CD8-positive, alpha-beta memory T cell (primary cell): Measurements from ENCODE around the gene ZNF575. TPM values are rescaled to one million over a fixed set of nuclear protein-coding genes. Genes with fewer than 3 reads are reported as not detected.
A peak's percentile ranks its signal among the peaks of the same experiment; 100 is the strongest.
"Not testable (repeated sequence)": the region's sequence is repeated elsewhere in the genome, so short reads cannot be mapped to it uniquely, and the experiment has no call there.

Source experiments
- CTCF ChIA-PET: fragments of 350-600 bp; sonication (Branson Sonifier 250); formaldehyde crosslinking; loops from one replicate; lab custom pipeline; 2021; ENCODE audit warnings: antibody characterized with exemption; lab: Charles Lee
- POLR2A ChIA-PET: fragments of 350-600 bp; sonication (Branson Sonifier 250); formaldehyde crosslinking; loops from one replicate; lab custom pipeline; 2021; ENCODE audit warnings: antibody characterized with exemption; lab: Charles Lee
- DNase-seq, 5 donors: peaks; one replicate each; pipeline versions ENCODE4 v3.0.0 to v3.0.0-alpha.2; 2020 to 2022; ENCODE audit warnings: mixed read lengths in 1 of 5
- H3K27ac ChIP-seq: one replicate; pipeline ENCODE4 v1.7.0; 2013; ENCODE audit warnings: low read depth, mild to moderate bottlenecking, low read length, moderate library complexity
- H3K27me3 ChIP-seq: 2 replicates; pipeline ENCODE4 v1.7.0; 2013; ENCODE audit warnings: low read length, mild to moderate bottlenecking; ENCODE audit not compliant: insufficient read depth, poor library complexity, severe bottlenecking
- H3K36me3 ChIP-seq: 2 replicates; pipeline ENCODE4 v1.7.0; 2013; ENCODE audit warnings: mild to moderate bottlenecking, low read length, moderate library complexity; ENCODE audit not compliant: insufficient read depth
- H3K4me1 ChIP-seq: 2 replicates; pipeline ENCODE4 v1.7.0; 2013; ENCODE audit warnings: mild to moderate bottlenecking, low read length, moderate library complexity; ENCODE audit not compliant: insufficient read depth
- H3K4me3 ChIP-seq: 2 replicates; pipeline ENCODE4 v1.7.0; 2013; ENCODE audit warnings: mild to moderate bottlenecking, low read length
- H3K9me3 ChIP-seq: 2 replicates; pipeline ENCODE4 v1.7.0; 2013; ENCODE audit warnings: mild to moderate bottlenecking, low read length
- H3K27ac Mint-ChIP-seq, 8 donors: one replicate each; pipeline ENCODE4 v1.8.0; 2020 to 2021; ENCODE audit warnings: mixed read lengths in 8 of 8, mild to moderate bottlenecking in 6 of 8, inconsistent platforms in 3 of 8, moderate library complexity in 3 of 8
- H3K27me3 Mint-ChIP-seq, 2 donors: one replicate each; pipeline ENCODE4 v1.8.0; 2020 to 2021; ENCODE audit warnings: mixed read lengths in 2 of 2, mild to moderate bottlenecking in 1 of 2, moderate library complexity in 1 of 2
- H3K36me3 Mint-ChIP-seq, 3 donors: one replicate each; pipeline ENCODE4 v1.8.0; 2020 to 2021; ENCODE audit warnings: mixed read lengths in 3 of 3, inconsistent platforms in 1 of 3, mild to moderate bottlenecking in 1 of 3
- H3K4me1 Mint-ChIP-seq, 3 donors: one replicate each; pipeline ENCODE4 v1.8.0; 2020 to 2021; ENCODE audit warnings: mixed read lengths in 3 of 3, inconsistent platforms in 1 of 3, mild to moderate bottlenecking in 1 of 3
- H3K4me3 Mint-ChIP-seq, 7 donors: one replicate each; pipeline ENCODE4 v1.8.0; 2020 to 2021; ENCODE audit warnings: mixed read lengths in 7 of 7, mild to moderate bottlenecking in 6 of 7, moderate library complexity in 4 of 7, inconsistent platforms in 2 of 7
- H3K9me3 Mint-ChIP-seq, 5 donors: one replicate each; pipeline ENCODE4 v1.8.0; 2020 to 2022; ENCODE audit warnings: mixed read lengths in 5 of 5, mild to moderate bottlenecking in 3 of 5, moderate library complexity in 2 of 5, inconsistent platforms in 1 of 5
- polyA plus RNA-seq: library from polyadenylated mRNA; unstranded; fragments of 300-500 nt; fragmentation: Illumina TruSeq; gene quantifications from one replicate; pipeline ENCODE4 v1.2.3, GENCODE V29; 2021
- total RNA-seq, 2 experiments: library from RNA; stranded (reverse); gene quantifications; one replicate each; pipeline ENCODE4 v1.2.3, GENCODE V29; 2021

ZNF575 gene
- total and polyA plus RNA-seq, 3 experiments from 2014 or later: 2.1 to 2.6 (median 2.3) TPM

DNA sequence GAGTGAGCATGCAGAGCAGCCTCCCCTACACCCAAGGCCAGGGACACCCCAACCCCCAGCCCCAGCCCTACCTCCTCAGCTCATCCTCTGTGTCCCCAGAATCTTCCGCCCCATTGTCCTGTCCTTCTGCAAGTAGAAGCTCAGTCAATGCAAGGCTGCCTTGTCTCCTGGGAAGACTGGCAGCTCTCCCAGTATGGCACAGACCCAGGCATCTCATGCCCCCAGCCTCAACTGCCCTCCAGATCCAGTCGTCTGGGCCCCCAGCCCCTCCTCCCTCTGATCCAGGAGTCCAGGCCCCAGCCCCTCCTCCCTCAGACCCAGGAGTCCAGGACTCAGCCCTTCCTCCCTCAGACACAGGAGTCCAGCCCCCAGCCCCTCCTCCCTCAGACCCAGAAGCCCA is 13.0 kb downstream of the ZNF575 start:
- no peaks in the 10 kb centered on the region for H3K27me3 Mint-ChIP-seq
- POLR2A ChIA-PET: no interaction called here
- no peak for DNase-seq

GRCh38 chr19:43546581-43546980 is 13.6 kb downstream of the ZNF575 start:
- POLR2A ChIA-PET: no interaction called here
- no peak overlapping the region for H3K27ac Mint-ChIP-seq
- H3K9me3 Mint-ChIP-seq: no peaks in the 10 kb centered on the region
- Histone ChIP-seq H3K4me3 (no peak overlapping the region), H3K27ac (no peak overlapping the region), H3K4me1 (no peaks in the 10 kb centered on the region), H3K36me3 (peaks cover 32% of the 10 kb centered on the region), H3K9me3 (no peaks in the 10 kb centered on the region), H3K27me3 (no peaks in the 10 kb centered on the region)
- no peaks in the 10 kb centered on the region for H3K4me1 Mint-ChIP-seq
- DNase-seq: no peak
- H3K27me3 Mint-ChIP-seq: no peaks in the 10 kb centered on the region
- H3K36me3 Mint-ChIP-seq: peaks cover 0 to 69% (median 8%) of the 10 kb centered on the region in 3 donors
- CTCF ChIA-PET: interaction anchor here (2.2 kb wide), 1 partner anchor 8 kb away, joined by 9 read pairs; no protein-coding TSS in a partner anchor
- H3K4me3 Mint-ChIP-seq: no peak overlapping the region

More for the DNA sequence above, 13.0 kb downstream of the ZNF575 start:
- CTCF ChIA-PET: interaction anchor here (2.2 kb wide), 1 partner anchor 9 kb away, joined by 9 read pairs; no protein-coding TSS in a partner anchor
- Mint-ChIP-seq H3K4me3 (no peak overlapping the region), H3K27ac (peak overlapping the region in 1 of 8 donors; percentile 71), H3K36me3 (peaks cover 0 to 68% (median 7%) of the 10 kb centered on the region in 3 donors), H3K9me3 (no peaks in the 10 kb centered on the region), H3K4me1 (no peaks in the 10 kb centered on the region)
- H3K4me3 ChIP-seq: no peak overlapping the region
- no peaks in the 10 kb centered on the region for H3K27me3 ChIP-seq
- no peaks in the 10 kb centered on the region for H3K4me1 ChIP-seq
- H3K27ac ChIP-seq: no peak overlapping the region
- no peaks in the 10 kb centered on the region for H3K9me3 ChIP-seq
- H3K36me3 ChIP-seq: peaks cover 26% of the 10 kb centered on the region

DNA sequence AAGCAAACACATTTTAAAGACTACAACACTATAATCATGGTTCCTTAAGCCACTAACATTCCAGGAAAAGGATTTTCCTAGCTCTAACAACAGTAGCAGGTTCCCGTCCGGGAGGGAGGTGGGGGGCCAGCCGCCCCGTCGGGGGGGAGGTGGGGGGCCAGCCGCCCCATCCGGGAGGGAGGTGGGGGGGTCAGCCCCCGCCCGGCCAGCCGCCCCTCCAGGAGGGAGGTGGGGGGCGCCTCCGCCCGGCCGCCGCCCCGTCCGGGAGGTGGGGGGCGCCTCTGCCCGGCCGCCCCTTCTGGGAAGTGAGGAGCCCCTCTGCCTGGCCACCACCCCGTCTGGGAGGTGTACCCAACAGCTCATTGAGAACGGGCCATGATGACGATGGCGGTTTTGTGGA is 14.9 kb downstream of the ZNF575 start:
- H3K27me3 ChIP-seq, H3K4me3 Mint-ChIP-seq, H3K27ac ChIP-seq, H3K27me3 Mint-ChIP-seq, H3K9me3 ChIP-seq, H3K4me1 Mint-ChIP-seq, H3K4me1 ChIP-seq, H3K9me3 Mint-ChIP-seq, POLR2A ChIA-PET, H3K4me3 ChIP-seq, CTCF ChIA-PET, DNase-seq: not testable (repeated sequence)
- H3K36me3 ChIP-seq: peaks cover 40% of the 10 kb centered on the region
- Mint-ChIP-seq H3K27ac (peak overlapping the region in 1 of 8 donors; percentile 36), H3K36me3 (peaks cover 0 to 68% (median 10%) of the 10 kb centered on the region in 3 donors)

DNA sequence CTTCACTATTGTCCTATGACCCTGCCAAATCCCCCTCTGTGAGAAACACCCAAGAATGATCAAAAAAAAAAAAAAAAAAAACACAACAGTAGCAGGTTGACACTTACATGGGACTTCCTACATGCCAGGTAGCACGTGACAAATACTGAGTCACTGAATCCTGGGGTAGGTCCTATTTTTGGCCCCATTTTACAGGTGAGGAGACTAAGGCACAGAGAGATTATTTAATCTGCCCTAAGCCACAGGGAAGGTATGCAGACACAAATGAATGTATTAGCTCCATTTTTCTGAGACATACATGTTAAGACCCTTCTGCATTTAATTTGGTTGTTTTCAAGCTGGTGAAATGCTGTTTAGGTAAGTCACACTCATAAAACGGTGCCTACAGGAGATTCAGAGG is 15.7 kb downstream of the ZNF575 start:
- H3K36me3 ChIP-seq: peaks cover 39% of the 10 kb centered on the region
- no peak overlapping the region for H3K4me3 ChIP-seq
- no peak for DNase-seq
- no peaks in the 10 kb centered on the region for H3K9me3 ChIP-seq
- peaks cover 0 to 68% (median 7%) of the 10 kb centered on the region in 3 donors for H3K36me3 Mint-ChIP-seq
- ChIA-PET CTCF (no interaction called here), POLR2A (no interaction called here)
- H3K4me1 ChIP-seq: no peaks in the 10 kb centered on the region
- no peaks in the 10 kb centered on the region for H3K4me1 Mint-ChIP-seq
- H3K27me3 ChIP-seq: no peaks in the 10 kb centered on the region
- no peak overlapping the region for H3K27ac Mint-ChIP-seq
- no peak overlapping the region for H3K27ac ChIP-seq
- H3K4me3 Mint-ChIP-seq: no peak overlapping the region
- H3K9me3 Mint-ChIP-seq: no peaks in the 10 kb centered on the region
- no peaks in the 10 kb centered on the region for H3K27me3 Mint-ChIP-seq

- no peak overlapping the region for H3K27ac ChIP-seq
- H3K9me3 ChIP-seq: no peaks in the 10 kb centered on the region
- ChIA-PET POLR2A (no interaction called here), CTCF (interaction anchor here (6.9 kb wide), 1 partner anchor 44 kb away, joined by 124 read pairs; the partner anchor contains the start of genes IRGQ and ZNF576)
- no peaks in the 10 kb centered on the region for H3K9me3 Mint-ChIP-seq
- peaks cover 34% of the 10 kb centered on the region for H3K36me3 ChIP-seq
- peaks cover 9% of the 10 kb centered on the region for H3K4me1 ChIP-seq
- peaks cover 14 to 16% (median 14%) of the 10 kb centered on the region in 3 donors for H3K4me1 Mint-ChIP-seq
- H3K36me3 Mint-ChIP-seq: peaks cover 5 to 63% (median 8%) of the 10 kb centered on the region in 3 donors
- H3K27me3 ChIP-seq: no peaks in the 10 kb centered on the region
- DNase-seq: no peak
- H3K27ac Mint-ChIP-seq: peak overlapping the region in 3 of 8 donors; percentile 53 to 95 (median 63)
- no peak overlapping the region for H3K4me3 Mint-ChIP-seq
- H3K4me3 ChIP-seq: no peak overlapping the region
- no peaks in the 10 kb centered on the region for H3K27me3 Mint-ChIP-seq
Measured at GRCh38 chr19:43551399-43552197, 18.6 kb downstream of the ZNF575 start.

GRCh38 chr19:43552198-43552450 is 19.1 kb downstream of the ZNF575 start:
- H3K27ac ChIP-seq: no peak overlapping the region
- H3K27me3 Mint-ChIP-seq: no peaks in the 10 kb centered on the region
- H3K4me1 ChIP-seq: peaks cover 9% of the 10 kb centered on the region
- ChIA-PET POLR2A (no interaction called here), CTCF (interaction anchor here (4.8 to 6.9 kb wide), 2 partner anchors 18 to 43 kb away, joined by 36 to 124 read pairs; partner anchors contain the start of genes IRGQ, ZNF575 and ZNF576)
- H3K27ac Mint-ChIP-seq: no peak overlapping the region
- no peak overlapping the region for H3K4me3 ChIP-seq
- H3K27me3 ChIP-seq: no peaks in the 10 kb centered on the region
- H3K9me3 Mint-ChIP-seq: no peaks in the 10 kb centered on the region
- H3K4me3 Mint-ChIP-seq: no peak overlapping the region
- peaks cover 14 to 16% (median 14%) of the 10 kb centered on the region in 3 donors for H3K4me1 Mint-ChIP-seq
- DNase-seq: no peak
- H3K9me3 ChIP-seq: no peaks in the 10 kb centered on the region
- peaks cover 34% of the 10 kb centered on the region for H3K36me3 ChIP-seq
- peaks cover 5 to 63% (median 8%) of the 10 kb centered on the region in 3 donors for H3K36me3 Mint-ChIP-seq

- Mint-ChIP-seq H3K9me3 (no peaks in the 10 kb centered on the region), H3K27ac (peak overlapping the region in 1 of 8 donors; percentile 76), H3K4me1 (peaks cover 14 to 16% (median 14%) of the 10 kb centered on the region in 3 donors), H3K36me3 (peaks cover 5 to 66% (median 11%) of the 10 kb centered on the region in 3 donors), H3K4me3 (no peak overlapping the region), H3K27me3 (no peaks in the 10 kb centered on the region)
- Histone ChIP-seq H3K27me3 (no peaks in the 10 kb centered on the region), H3K4me1 (peaks cover 9% of the 10 kb centered on the region), H3K4me3 (no peak overlapping the region), H3K27ac (no peak overlapping the region), H3K9me3 (no peaks in the 10 kb centered on the region), H3K36me3 (peaks cover 38% of the 10 kb centered on the region)
- CTCF ChIA-PET: interaction anchor here (4.8 to 6.9 kb wide), 2 partner anchors 18 to 43 kb away, joined by 36 to 124 read pairs; partner anchors contain the start of genes IRGQ, ZNF575 and ZNF576
- no peak for DNase-seq
- POLR2A ChIA-PET: no interaction called here
Measured at GRCh38 chr19:43552616-43553015, 19.6 kb downstream of the ZNF575 start.

DNA sequence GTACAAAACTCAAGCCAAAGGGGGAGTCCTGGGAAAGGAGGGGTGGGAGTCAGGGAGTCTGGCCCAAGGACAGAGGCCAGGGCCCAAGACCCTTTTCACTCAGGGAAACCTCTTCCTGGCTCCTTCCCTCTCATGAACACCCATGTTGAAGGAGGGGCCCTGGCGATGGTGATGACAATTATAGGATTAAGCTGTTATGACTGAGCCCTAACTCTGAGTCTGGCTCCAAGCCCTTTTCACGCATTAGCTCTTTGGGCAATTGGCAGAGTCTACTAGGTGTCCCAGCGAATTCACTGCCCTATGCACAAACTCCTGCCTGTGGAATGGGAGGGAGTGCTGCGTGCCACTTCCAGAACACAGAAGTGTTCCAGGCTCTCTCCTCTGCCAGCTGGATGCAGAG is 20.7 kb downstream of the ZNF575 start:
- Histone ChIP-seq H3K27me3 (no peaks in the 10 kb centered on the region), H3K9me3 (no peaks in the 10 kb centered on the region), H3K4me3 (no peak overlapping the region), H3K36me3 (peaks cover 43% of the 10 kb centered on the region), H3K27ac (no peak overlapping the region), H3K4me1 (peaks cover 9% of the 10 kb centered on the region)
- DNase-seq: no peak
- Mint-ChIP-seq H3K27me3 (no peaks in the 10 kb centered on the region), H3K4me1 (peaks cover 14 to 16% (median 14%) of the 10 kb centered on the region in 3 donors), H3K9me3 (no peaks in the 10 kb centered on the region), H3K36me3 (peaks cover 5 to 69% (median 12%) of the 10 kb centered on the region in 3 donors), H3K4me3 (no peak overlapping the region), H3K27ac (peak overlapping the region in 2 of 8 donors; percentile 29 to 72)
- POLR2A ChIA-PET: interaction anchor here (0.6 kb wide), 1 partner anchor 109 kb away, joined by 3 read pairs; no protein-coding TSS in a partner anchor
- CTCF ChIA-PET: interaction anchor here (1.2 to 6.9 kb wide), 5 partner anchors 10 to 42 kb away, joined by 4 to 124 read pairs (median 22); partner anchors contain the start of genes IRGQ, ZNF575 and ZNF576
